Esophagus squamous epithelium (tissue), 5 donors: Measurements from ENCODE around the gene AMT. TPM values are rescaled to one million over a fixed set of nuclear protein-coding genes. Genes with fewer than 3 reads are reported as not detected.

ENCODE experiments used
- DNase-seq: peaks from one replicate; lab custom pipeline; 2025; lab: John Stamatoyannopoulos, UW
- H3K27ac ChIP-seq, 4 donors: fragments of 200-600 bp; sonication (generic); one replicate each; pipeline ENCODE4 v1.5.1; 2016 to 2019; ENCODE audit warnings: mild to moderate bottlenecking in 1 of 4
- H3K27me3 ChIP-seq, 4 donors: fragments of 200-600 bp; sonication (generic); 1 replicate in 3 of 4; 2 replicates in 1 of 4; pipeline versions ENCODE4 v1.5.1 to v1.6.0; 2017 to 2021; ENCODE audit warnings: antibody characterized with exemption in 1 of 4
- H3K36me3 ChIP-seq, 3 donors: fragments of 200-600 bp; sonication (generic); one replicate each; pipeline ENCODE4 v1.5.1; 2016 to 2019
- H3K4me1 ChIP-seq, 3 donors: fragments of 200-600 bp; sonication (generic); one replicate each; pipeline ENCODE4 v1.5.1; 2017 to 2019
- H3K4me3 ChIP-seq, 4 donors: fragments of 200-600 bp; sonication (generic); 1 replicate in 3 of 4; 2 replicates in 1 of 4; pipeline ENCODE4 v1.5.1; 2016 to 2019; ENCODE audit warnings: mild to moderate bottlenecking in 2 of 4, moderate library complexity in 1 of 4
- H3K9me3 ChIP-seq, 3 donors: fragments of 200-600 bp; sonication (generic); one replicate each; pipeline ENCODE4 v1.5.1; 2016 to 2019
- POLR2A ChIP-seq, 4 donors: fragments of 450-650 bp; IDR thresholded peaks; one replicate each; pipeline ENCODE4 v1.6.1; 2017; ENCODE audit warnings: antibody characterized with exemption in 4 of 4, mild to moderate bottlenecking in 4 of 4, moderate library complexity in 3 of 4
- WGBS, 2 donors: methylation state at CpG; one replicate each; pipeline ENCODE4 v1.1.5; 2018; 5-methylcytosine and 5-hydroxymethylcytosine counted together
- intact Hi-C: fragments of 100-400 bp; cut with DNase I; formaldehyde crosslinking; loops from one replicate; pipeline ENCODE4 v1.15.0; 2022
- total RNA-seq, 4 donors: library from RNA; depleted of rRNA; stranded (reverse); fragments of >200 nt; gene quantifications; one replicate each; pipeline ENCODE4 v1.1.0, GENCODE V29; 2016
- TF ChIP-seq, protein P1 (sequence below), 6 experiments: fragments of 450-650 bp in 4 of 6; fragments of 200-600 bp in 2 of 6; sonication (generic) in 2 of 6; IDR thresholded peaks; one replicate each; pipeline ENCODE4 v1.5.1; 2016 to 2019; ENCODE audit warnings: antibody characterized with exemption in 6 of 6, mild to moderate bottlenecking in 4 of 6, moderate library complexity in 4 of 6
- donor health status: DM: yes; HTN: yes; CAD: no.

The AMT gene
- total RNA-seq, 4 donors from 2014 or later = 0.80 to 1.7 (median 1.2) TPM

DNA sequence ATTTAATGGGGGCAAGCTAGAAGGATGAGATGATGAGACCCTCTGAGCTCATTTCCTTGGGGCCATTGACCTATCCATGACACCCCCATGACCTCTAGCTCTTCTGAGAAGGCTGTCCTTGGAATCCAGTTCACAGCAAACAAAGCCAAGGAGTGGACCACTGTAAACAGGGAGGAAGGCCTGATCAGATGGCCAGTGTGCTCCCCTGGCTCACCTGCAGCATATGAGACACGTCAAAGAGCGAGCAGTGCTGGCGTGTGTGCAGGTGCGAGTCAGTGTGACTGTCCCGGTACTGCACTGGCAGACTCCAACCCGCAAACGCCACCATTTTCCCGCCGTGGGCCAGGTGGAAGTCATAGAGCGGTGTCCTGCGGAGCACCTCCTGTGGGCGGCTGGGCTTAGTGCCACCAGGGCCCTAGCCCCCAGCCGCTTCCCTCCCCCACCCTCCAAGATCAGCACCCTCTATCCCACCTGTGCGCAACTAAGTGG lies 339 bp downstream of the AMT start:
- H3K9me3 ChIP-seq = no peaks in the 10 kb centered on the region
- H3K4me1 ChIP-seq = peaks cover 11 to 59% (median 22%) of the 10 kb centered on the region in 3 donors
- TF ChIP-seq, protein P1, sequence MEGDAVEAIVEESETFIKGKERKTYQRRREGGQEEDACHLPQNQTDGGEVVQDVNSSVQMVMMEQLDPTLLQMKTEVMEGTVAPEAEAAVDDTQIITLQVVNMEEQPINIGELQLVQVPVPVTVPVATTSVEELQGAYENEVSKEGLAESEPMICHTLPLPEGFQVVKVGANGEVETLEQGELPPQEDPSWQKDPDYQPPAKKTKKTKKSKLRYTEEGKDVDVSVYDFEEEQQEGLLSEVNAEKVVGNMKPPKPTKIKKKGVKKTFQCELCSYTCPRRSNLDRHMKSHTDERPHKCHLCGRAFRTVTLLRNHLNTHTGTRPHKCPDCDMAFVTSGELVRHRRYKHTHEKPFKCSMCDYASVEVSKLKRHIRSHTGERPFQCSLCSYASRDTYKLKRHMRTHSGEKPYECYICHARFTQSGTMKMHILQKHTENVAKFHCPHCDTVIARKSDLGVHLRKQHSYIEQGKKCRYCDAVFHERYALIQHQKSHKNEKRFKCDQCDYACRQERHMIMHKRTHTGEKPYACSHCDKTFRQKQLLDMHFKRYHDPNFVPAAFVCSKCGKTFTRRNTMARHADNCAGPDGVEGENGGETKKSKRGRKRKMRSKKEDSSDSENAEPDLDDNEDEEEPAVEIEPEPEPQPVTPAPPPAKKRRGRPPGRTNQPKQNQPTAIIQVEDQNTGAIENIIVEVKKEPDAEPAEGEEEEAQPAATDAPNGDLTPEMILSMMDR (IDR thresholded peaks at IDR 0.05) = no peak
- TF ChIP-seq POLR2A (IDR thresholded peaks at IDR 0.05) = no peak
- WGBS, 2 donors = 52% methylated on average over 9 of the region's 14 CpGs; no CpG with 5 or more reads in 1 of the 2 donors
- peak overlapping the region in 2 of 4 donors; percentile 9 to 49 for H3K27ac ChIP-seq
- H3K27me3 ChIP-seq = no peaks in the 10 kb centered on the region
- peak overlapping the region in 3 of 4 donors; percentile 3 to 42 (median 21) for H3K4me3 ChIP-seq
- no peak for DNase-seq
- intact Hi-C loops = no loop called here
- H3K36me3 ChIP-seq = peaks cover 0 to 47% (median 9%) of the 10 kb centered on the region in 3 donors

DNA sequence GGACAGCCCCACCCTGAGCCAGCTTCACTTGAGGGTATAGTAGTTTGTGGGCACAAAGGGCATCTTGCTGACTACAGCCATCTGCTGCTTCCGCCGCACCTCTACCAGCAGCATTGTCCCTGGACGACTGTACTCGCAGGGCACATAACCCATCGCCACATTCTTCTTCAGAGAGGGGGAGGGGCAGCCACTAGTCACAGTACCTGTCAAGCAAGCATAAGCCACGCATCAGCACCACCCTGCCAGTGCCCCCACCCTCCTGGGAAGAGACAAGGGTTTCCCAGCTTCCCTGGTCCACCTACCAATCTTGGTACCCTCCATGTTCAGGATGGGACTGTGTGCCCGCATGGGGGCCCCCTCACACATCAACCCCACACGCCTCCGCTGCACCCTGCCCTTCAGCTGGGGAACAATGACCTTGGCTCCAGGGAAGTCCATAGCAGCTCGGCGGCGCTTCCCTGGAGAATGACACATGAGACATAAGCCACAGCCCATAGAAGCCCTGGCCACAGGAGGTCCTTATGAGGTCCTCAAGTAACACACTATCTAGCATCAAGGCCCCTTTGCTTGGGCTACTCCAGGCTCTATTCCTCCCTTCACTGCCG lies 4.7 kb downstream of the AMT start:
- intact Hi-C loops = no loop called here
- Histone ChIP-seq H3K36me3 (peaks cover 0 to 47% (median 7%) of the 10 kb centered on the region in 3 donors), H3K27ac (peak overlapping the region in 2 of 4 donors; percentile 59 to 73), H3K9me3 (no peaks in the 10 kb centered on the region), H3K4me3 (no peak overlapping the region), H3K4me1 (peaks cover 31 to 94% (median 41%) of the 10 kb centered on the region in 3 donors), H3K27me3 (no peaks in the 10 kb centered on the region)
- 81 to 86% methylated on average over 7 to 9 of the region's 13 CpGs for WGBS, 2 donors
- no peak for TF ChIP-seq POLR2A (IDR thresholded peaks at IDR 0.05)
- no peak for DNase-seq

DNA sequence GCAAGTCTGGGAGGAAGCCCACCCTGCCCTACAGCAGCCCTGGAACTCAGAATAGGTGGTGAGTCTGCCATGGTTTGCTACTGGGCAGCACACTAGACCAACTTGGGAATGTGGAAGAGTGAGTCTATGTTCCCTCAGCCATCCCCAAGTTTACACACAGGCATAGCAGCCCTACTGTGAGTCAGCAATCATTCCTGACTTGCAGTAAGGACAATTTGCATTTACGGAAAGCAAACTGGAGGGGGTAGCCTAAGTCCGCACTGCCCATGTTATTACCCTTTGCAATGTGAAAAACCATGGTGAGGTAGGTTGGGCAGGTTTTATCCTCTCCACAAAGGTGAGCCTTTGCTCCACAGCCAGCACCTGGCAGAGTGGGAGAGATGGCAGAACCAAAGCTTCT lies 5.4 kb downstream of the AMT start:
- DNase-seq = no peak
- Histone ChIP-seq H3K9me3 (no peaks in the 10 kb centered on the region), H3K27ac (peak overlapping the region; percentile 11 to 73 (median 42)), H3K4me1 (peaks cover 26 to 88% (median 36%) of the 10 kb centered on the region in 3 donors), H3K27me3 (no peaks in the 10 kb centered on the region), H3K4me3 (no peak overlapping the region), H3K36me3 (peaks cover 0 to 47% (median 7%) of the 10 kb centered on the region in 3 donors)
- intact Hi-C loops = no loop called here
- WGBS, 2 donors = 94 to 100% methylated on average over 2 of the region's 2 CpGs
- TF ChIP-seq POLR2A (IDR thresholded peaks at IDR 0.05) = no peak
- TF ChIP-seq, protein P1 (IDR thresholded peaks at IDR 0.05) = no peak

DNA sequence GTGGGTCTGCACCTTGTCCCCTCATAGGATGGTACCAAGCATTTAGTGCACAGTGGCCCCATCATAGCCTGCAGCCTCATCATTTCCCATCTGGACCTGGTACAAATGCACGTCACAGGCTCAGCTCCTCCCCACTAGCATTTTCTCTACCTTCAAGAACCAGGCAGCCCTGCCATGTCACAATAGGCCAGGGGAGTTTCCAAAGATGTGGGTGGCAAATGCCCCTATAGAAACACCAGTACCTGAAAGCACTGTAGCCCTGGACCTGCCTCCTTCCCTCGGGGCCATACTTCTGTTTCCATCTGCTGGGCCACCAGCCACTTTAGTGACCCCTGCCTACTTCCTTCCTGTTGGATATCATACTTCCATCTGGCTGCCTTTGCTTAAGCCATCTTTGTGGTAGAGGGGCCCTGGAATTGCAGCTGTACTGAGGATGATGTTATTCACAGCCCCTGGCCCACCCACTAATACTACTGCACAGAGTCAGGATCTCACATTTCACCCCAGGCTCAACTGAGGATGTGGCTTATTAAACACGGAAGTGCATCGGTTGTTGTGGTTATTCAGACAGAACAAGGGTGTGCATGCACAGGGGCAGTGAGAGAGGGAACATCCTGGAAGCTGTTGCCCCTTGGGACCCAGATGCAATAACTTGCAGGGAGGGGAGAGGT lies 6.2 kb downstream of the AMT start:
- Histone ChIP-seq H3K27me3 (no peaks in the 10 kb centered on the region), H3K27ac (peak overlapping the region; percentile 0 to 73 (median 42)), H3K4me1 (peaks cover 21 to 80% (median 30%) of the 10 kb centered on the region in 3 donors), H3K4me3 (no peak overlapping the region), H3K36me3 (peaks cover 0 to 47% (median 7%) of the 10 kb centered on the region in 3 donors), H3K9me3 (no peaks in the 10 kb centered on the region)
- no peak for DNase-seq
- 46 to 55% methylated on average over 3 to 4 of the region's 4 CpGs for WGBS, 2 donors
- TF ChIP-seq, protein P1 (IDR thresholded peaks at IDR 0.05) = no peak
- no peak for TF ChIP-seq POLR2A (IDR thresholded peaks at IDR 0.05)
- intact Hi-C loops = no loop called here

DNA sequence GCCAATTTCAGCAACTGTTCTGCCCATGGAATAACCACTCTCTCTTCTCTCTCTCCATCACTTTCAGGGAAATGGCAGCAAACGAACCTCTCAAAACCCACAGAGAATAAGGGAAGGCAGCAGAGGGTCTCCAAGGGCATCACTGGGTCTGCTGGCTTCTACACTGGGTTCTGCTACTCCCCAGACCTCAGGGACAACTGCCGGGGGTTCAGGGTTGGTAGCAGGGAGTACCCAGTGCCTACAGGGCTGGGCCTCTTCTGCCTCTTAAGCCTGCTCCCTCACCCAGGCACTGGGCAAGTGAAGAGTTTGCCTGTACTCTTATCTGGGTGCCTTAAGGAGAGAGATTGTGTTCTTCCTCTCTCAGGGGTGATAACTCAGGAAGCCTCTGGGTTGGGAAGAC lies 7.5 kb downstream of the AMT start:
- H3K27ac ChIP-seq = peak overlapping the region in 3 of 4 donors; percentile 0 to 73 (median 42)
- no peaks in the 10 kb centered on the region for H3K27me3 ChIP-seq
- no peak overlapping the region for H3K4me3 ChIP-seq
- H3K36me3 ChIP-seq = peaks cover 0 to 47% (median 7%) of the 10 kb centered on the region in 3 donors
- H3K9me3 ChIP-seq = no peaks in the 10 kb centered on the region
- peaks cover 25 to 77% (median 28%) of the 10 kb centered on the region in 3 donors for H3K4me1 ChIP-seq
- DNase-seq = no peak
- intact Hi-C loops = no loop called here
- 91 to 100% methylated on average over 1 of the region's 2 CpGs for WGBS, 2 donors
- TF ChIP-seq POLR2A (IDR thresholded peaks at IDR 0.05) = no peak
- TF ChIP-seq, protein P1 (IDR thresholded peaks at IDR 0.05) = no peak
